Thoracic aorta (tissue), 2 donors: Measurements from ENCODE around the gene CLSTN1. TPM values are rescaled to one million over a fixed set of nuclear protein-coding genes. Genes with fewer than 3 reads are reported as not detected.
"Not testable (repeated sequence)": the region's sequence is repeated elsewhere in the genome, so short reads cannot be mapped to it uniquely, and the experiment has no call there.

ENCODE experiments used
- ATAC-seq: fragments of 150-250 bp; one replicate; pipeline ENCODE4 v1.8.0; 2017; ENCODE audit warnings: low read depth; ENCODE audit not compliant: insufficient number of reproducible peaks, low FRiP score
- DNase-seq: peaks from one replicate; pipeline ENCODE4 v3.0.0-alpha.2; 2020; ENCODE audit warnings: low spot score
- H3K27ac ChIP-seq, 2 donors: fragments of 200-600 bp; sonication (generic); 1 replicate in 1 of 2; 2 replicates in 1 of 2; pipeline ENCODE4 v1.5.1; 2016; ENCODE audit warnings: mild to moderate bottlenecking in 2 of 2, moderate library complexity in 2 of 2
- H3K27me3 ChIP-seq: fragments of 200-600 bp; sonication (generic); replicated peaks from 2 replicates; pipeline ENCODE4 v1.6.0; 2016; ENCODE audit warnings: mild to moderate bottlenecking; ENCODE audit not compliant: insufficient read depth
- H3K36me3 ChIP-seq: fragments of 200-600 bp; sonication (generic); one replicate; pipeline ENCODE4 v1.5.1; 2016
- H3K4me1 ChIP-seq, 2 donors: fragments of 200-600 bp; sonication (generic); 1 replicate in 1 of 2; 2 replicates in 1 of 2; pipeline versions ENCODE4 v1.5.1 to v1.6.0; 2016; ENCODE audit warnings: low read depth in 2 of 2, mild to moderate bottlenecking in 1 of 2; ENCODE audit not compliant: control insufficient read depth in 1 of 2
- H3K4me3 ChIP-seq: fragments of 200-600 bp; sonication (generic); 2 replicates; pipeline ENCODE4 v1.5.1; 2016; ENCODE audit warnings: mild to moderate bottlenecking
- H3K9me3 ChIP-seq: fragments of 200-600 bp; sonication (generic); 2 replicates; pipeline ENCODE4 v1.5.1; 2016
- total RNA-seq, 2 donors: library from RNA; depleted of rRNA; stranded (reverse); fragments of >200 nt; gene quantifications; one replicate each; pipeline versions ENCODE4 v1.1.0 to v1.2.3, GENCODE V29; 2016
- TF ChIP-seq, protein P1 (sequence below): fragments of 200-600 bp; sonication (generic); IDR thresholded peaks from one replicate; pipeline ENCODE4 v1.5.1; 2019; ENCODE audit warnings: antibody characterized with exemption

CLSTN1 gene
- total RNA-seq, 2 donors from 2014 or later = 78.6 to 81.9 TPM

DNA sequence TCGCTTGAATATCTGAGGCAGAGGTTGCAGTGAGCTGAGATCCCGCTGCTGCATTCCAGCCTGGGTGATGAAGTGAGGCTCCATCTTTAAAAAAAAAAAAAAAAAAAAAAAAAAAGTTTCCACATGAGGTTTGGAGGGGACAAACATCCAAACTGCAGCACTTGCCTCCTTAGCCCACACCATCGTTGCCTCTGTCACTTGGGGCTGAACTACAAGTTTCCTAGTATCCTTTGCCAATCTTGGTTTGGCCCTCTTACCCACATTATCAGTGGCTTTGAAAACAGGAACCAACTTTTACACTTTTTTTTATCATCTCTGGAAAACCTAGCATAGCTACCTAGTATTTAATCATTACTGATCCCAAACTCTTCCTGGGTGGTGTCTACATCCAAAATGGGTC lies 59.2 kb downstream of the CLSTN1 start:
- Histone ChIP-seq H3K27ac (no peak overlapping the region), H3K4me1 (no peaks in the 10 kb centered on the region), H3K9me3 (no peaks in the 10 kb centered on the region), H3K27me3 (no peaks in the 10 kb centered on the region), H3K4me3 (no peak overlapping the region), H3K36me3 (no peaks in the 10 kb centered on the region)
- ATAC-seq (no peak), DNase-seq (no peak)
- TF ChIP-seq, protein P1, sequence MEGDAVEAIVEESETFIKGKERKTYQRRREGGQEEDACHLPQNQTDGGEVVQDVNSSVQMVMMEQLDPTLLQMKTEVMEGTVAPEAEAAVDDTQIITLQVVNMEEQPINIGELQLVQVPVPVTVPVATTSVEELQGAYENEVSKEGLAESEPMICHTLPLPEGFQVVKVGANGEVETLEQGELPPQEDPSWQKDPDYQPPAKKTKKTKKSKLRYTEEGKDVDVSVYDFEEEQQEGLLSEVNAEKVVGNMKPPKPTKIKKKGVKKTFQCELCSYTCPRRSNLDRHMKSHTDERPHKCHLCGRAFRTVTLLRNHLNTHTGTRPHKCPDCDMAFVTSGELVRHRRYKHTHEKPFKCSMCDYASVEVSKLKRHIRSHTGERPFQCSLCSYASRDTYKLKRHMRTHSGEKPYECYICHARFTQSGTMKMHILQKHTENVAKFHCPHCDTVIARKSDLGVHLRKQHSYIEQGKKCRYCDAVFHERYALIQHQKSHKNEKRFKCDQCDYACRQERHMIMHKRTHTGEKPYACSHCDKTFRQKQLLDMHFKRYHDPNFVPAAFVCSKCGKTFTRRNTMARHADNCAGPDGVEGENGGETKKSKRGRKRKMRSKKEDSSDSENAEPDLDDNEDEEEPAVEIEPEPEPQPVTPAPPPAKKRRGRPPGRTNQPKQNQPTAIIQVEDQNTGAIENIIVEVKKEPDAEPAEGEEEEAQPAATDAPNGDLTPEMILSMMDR = no peak

DNA sequence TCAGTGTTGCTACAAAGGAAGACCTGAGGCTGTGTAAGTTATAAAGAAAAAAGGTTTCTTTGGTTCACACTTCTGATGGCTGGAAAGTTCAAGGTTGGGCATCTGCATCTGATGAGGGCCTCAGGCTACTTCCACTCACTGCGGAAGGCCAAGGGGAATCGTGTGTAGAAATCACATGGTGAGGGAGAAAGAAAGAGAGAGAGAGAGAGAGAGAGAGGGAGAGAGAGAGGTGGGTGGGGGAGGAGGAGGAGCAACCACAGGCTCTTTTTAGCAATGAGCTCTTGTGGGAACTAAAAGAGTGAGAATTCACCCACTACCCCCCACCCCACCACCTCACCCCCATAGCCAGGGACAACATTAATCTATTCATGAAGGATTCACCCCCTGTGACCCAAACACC lies 59.9 kb downstream of the CLSTN1 start:
- Histone ChIP-seq H3K27me3 (no peaks in the 10 kb centered on the region), H3K4me3 (no peak overlapping the region), H3K4me1 (no peaks in the 10 kb centered on the region), H3K9me3 (no peaks in the 10 kb centered on the region), H3K36me3 (no peaks in the 10 kb centered on the region), H3K27ac (no peak overlapping the region)
- TF ChIP-seq, protein P1 = no peak
- DNase-seq (no peak), ATAC-seq (no peak)

DNA sequence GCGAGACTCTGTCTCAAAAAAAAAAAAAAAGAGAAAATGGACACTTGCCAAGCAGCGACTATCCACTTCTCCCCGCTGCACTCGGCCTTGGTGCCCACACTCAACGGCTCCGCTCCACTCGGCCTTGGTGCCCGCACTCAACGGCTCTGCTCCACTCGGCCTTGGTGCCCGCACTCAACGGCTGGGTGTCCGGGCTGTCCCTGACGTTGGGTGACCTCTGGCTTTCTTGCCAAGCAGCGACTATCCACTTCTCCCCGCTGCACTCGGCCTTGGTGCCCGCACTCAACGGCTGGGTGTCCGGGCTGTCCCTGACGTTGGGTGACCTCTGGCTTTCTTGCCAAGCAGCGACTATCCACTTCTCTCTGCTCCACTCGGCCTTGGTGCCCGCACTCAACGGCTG lies 61.3 kb downstream of the CLSTN1 start:
- H3K36me3 ChIP-seq, H3K27ac ChIP-seq, H3K4me1 ChIP-seq, H3K4me3 ChIP-seq, H3K27me3 ChIP-seq, ATAC-seq, DNase-seq, H3K9me3 ChIP-seq: not testable (repeated sequence)

DNA sequence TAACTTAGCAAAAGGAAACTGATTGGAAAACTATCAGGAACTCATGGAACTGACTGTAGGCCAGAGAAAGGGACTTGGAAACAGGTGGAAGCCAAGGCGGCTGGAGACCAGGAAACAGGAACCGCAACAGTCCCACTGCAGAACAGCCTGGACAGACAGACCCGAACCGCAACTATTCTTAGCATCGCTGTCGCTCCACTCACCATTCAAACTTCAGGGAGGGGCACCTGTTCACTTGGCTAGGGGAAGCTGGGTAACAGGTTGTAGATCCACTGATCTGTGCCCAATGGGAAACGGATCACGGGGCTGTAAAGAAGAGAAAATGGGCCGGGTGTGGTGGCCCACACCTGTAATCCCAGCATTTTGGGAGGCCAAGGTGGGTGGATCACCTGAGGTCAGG lies 61.9 kb downstream of the CLSTN1 start:
- DNase-seq = no peak
- no peak overlapping the region for H3K4me3 ChIP-seq
- H3K27me3 ChIP-seq = no peaks in the 10 kb centered on the region
- H3K9me3 ChIP-seq = no peaks in the 10 kb centered on the region
- H3K27ac ChIP-seq = no peak overlapping the region
- ATAC-seq = no peak
- TF ChIP-seq, protein P1 = no peak
- no peaks in the 10 kb centered on the region for H3K36me3 ChIP-seq
- no peaks in the 10 kb centered on the region for H3K4me1 ChIP-seq

DNA sequence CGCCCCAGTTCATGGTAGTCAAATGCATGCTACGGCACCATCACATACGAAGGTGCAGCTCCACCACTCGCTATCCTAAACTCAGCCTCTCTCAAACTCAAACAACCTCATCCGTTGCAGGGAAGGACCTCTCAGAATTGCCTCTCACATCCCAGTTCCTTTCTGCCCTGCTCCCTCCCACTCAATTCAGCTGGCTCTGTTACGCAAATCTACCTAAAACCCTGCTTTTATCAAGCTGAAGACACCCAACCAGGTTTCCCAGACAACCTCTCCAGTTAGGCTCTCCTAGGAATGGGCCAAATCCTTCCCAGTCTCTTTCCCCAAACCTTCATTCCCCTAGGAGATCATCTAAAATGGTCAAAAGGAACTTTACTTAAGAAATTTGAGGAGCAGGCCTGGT lies 62.9 kb downstream of the CLSTN1 start:
- Histone ChIP-seq H3K4me3 (no peak overlapping the region), H3K27me3 (no peaks in the 10 kb centered on the region), H3K4me1 (peaks cover 0 to 7% of the 10 kb centered on the region in 2 donors), H3K27ac (no peak overlapping the region), H3K9me3 (no peaks in the 10 kb centered on the region), H3K36me3 (no peaks in the 10 kb centered on the region)
- TF ChIP-seq, protein P1 = no peak
- DNase-seq = no peak
- no peak for ATAC-seq

DNA sequence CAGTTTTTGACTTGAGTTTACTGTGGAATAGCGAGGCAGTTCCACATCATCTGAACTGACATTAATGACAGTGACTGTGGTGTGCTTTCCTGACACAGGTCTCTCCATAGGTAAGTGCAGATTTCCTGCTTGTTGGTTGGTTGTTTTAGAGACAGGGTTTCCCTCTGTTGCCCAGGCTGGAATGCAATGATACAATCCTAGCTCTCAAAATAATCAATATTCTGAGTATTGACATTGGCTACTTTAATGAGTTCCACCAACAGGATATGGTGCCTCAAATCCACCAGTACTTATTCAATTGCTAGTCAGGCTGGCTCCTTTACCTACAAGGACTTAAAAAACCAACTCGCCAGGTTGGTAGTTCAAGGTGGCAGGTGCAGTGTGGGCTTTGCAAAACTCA lies 63.8 kb downstream of the CLSTN1 start:
- DNase-seq (no peak), ATAC-seq (no peak)
- no peaks in the 10 kb centered on the region for H3K27me3 ChIP-seq
- no peak overlapping the region for H3K27ac ChIP-seq
- peaks cover 0 to 15% of the 10 kb centered on the region in 2 donors for H3K4me1 ChIP-seq
- TF ChIP-seq, protein P1 = no peak
- no peak overlapping the region for H3K4me3 ChIP-seq
- H3K9me3 ChIP-seq = no peaks in the 10 kb centered on the region
- H3K36me3 ChIP-seq = no peaks in the 10 kb centered on the region
